Measurements from ENCODE around the gene METAP1D. TPM values are rescaled to one million over a fixed set of nuclear protein-coding genes. Genes with fewer than 3 reads are reported as not detected.
A peak's percentile ranks its signal among the peaks of the same experiment; 100 is the strongest.

Gene METAP1D
- total and polyA plus RNA-seq, 8 donors: 2.8 to 24.4 (median 20.1) TPM

DNA sequence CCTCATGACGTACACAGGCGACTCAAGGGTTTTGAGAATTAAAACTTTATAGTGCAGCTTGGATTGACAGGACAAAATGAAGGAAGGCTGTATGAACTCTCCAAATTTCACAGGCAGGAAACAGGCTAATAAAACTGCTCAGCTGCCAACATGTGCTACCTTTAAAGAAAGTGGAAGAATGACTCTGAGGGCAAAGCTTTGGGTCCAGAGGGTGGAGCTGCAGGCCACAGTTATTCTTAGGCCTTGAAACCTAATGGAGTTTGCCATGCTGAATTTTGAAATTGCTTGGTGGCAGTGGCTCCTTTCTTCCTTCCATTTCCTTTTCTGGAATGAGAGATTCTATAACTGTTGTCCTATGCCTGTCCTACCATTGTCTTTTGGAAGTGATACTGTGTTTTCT lies 42.7 kb upstream of the METAP1D start:
- intact Hi-C loops (cut with DNase I): no loop called here
- peak overlapping the region in 1 of 2 donors; percentile 94 for H3K27ac ChIP-seq
- H3K36me3 ChIP-seq: no peaks in the 10 kb centered on the region
- DNase-seq: no peak
- peak; percentile 31 for ATAC-seq
- no peaks in the 10 kb centered on the region for H3K27me3 ChIP-seq
- H3K4me3 ChIP-seq: no peak overlapping the region
- H3K4me1 ChIP-seq: peaks cover 0 to 50% of the 10 kb centered on the region in 2 donors
- no peaks in the 10 kb centered on the region for H3K9me3 ChIP-seq
- TF ChIP-seq, protein P1, sequence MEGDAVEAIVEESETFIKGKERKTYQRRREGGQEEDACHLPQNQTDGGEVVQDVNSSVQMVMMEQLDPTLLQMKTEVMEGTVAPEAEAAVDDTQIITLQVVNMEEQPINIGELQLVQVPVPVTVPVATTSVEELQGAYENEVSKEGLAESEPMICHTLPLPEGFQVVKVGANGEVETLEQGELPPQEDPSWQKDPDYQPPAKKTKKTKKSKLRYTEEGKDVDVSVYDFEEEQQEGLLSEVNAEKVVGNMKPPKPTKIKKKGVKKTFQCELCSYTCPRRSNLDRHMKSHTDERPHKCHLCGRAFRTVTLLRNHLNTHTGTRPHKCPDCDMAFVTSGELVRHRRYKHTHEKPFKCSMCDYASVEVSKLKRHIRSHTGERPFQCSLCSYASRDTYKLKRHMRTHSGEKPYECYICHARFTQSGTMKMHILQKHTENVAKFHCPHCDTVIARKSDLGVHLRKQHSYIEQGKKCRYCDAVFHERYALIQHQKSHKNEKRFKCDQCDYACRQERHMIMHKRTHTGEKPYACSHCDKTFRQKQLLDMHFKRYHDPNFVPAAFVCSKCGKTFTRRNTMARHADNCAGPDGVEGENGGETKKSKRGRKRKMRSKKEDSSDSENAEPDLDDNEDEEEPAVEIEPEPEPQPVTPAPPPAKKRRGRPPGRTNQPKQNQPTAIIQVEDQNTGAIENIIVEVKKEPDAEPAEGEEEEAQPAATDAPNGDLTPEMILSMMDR (IDR thresholded peaks at IDR 0.05): no peak

DNA sequence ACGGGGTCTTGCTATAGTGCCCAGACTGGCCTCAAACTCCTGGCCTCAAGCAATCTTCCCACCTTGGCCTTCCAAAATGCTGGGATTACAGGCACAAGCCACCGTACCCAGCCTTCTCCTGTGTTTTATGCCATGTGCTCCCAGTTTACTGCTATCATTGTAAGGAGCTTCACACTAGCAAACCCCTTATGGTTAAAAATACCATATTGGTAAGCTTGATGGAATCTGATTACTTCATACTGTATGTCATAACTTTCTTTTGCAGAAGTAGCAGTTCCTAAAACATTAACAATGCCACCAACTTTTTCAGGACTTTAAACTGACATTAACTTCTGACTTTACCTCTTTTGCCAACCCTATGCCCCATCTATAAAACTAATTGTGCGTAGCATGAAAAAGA lies 41.3 kb upstream of the METAP1D start:
- DNase-seq: no peak
- no peaks in the 10 kb centered on the region for H3K36me3 ChIP-seq
- peak overlapping the region in 1 of 2 donors; percentile 94 for H3K27ac ChIP-seq
- no peak overlapping the region for H3K4me3 ChIP-seq
- ATAC-seq: no peak
- no peaks in the 10 kb centered on the region for H3K27me3 ChIP-seq
- peaks cover 0 to 50% of the 10 kb centered on the region in 2 donors for H3K4me1 ChIP-seq
- TF ChIP-seq, protein P1 (IDR thresholded peaks at IDR 0.05): no peak
- no peaks in the 10 kb centered on the region for H3K9me3 ChIP-seq
- intact Hi-C loops (cut with DNase I): no loop called here

DNA sequence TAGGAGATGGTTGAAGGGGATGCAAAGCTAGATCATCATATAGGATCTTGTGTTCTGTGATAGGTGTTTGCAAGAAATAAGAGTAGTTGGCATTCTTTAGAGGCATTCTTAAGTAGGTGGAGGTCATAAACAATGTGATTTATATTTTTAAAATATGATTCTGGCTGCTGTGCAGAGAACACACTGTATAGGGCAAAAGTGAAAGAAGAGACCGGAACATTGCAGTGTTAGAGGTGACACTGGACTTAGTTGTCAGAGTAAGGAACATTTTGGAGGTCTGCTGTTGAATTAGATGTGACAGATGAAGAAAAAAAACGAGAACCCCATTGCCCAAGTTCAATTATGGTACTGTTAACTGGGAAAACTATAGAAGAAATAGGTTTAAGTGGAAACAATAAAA lies 39.8 kb upstream of the METAP1D start:
- Histone ChIP-seq H3K27ac (no peak overlapping the region), H3K36me3 (no peaks in the 10 kb centered on the region), H3K27me3 (no peaks in the 10 kb centered on the region), H3K9me3 (no peaks in the 10 kb centered on the region), H3K4me3 (no peak overlapping the region), H3K4me1 (peaks cover 0 to 36% of the 10 kb centered on the region in 2 donors)
- TF ChIP-seq, protein P1 (IDR thresholded peaks at IDR 0.05): no peak
- no peak for ATAC-seq
- intact Hi-C loops (cut with DNase I): no loop called here
- no peak for DNase-seq

DNA sequence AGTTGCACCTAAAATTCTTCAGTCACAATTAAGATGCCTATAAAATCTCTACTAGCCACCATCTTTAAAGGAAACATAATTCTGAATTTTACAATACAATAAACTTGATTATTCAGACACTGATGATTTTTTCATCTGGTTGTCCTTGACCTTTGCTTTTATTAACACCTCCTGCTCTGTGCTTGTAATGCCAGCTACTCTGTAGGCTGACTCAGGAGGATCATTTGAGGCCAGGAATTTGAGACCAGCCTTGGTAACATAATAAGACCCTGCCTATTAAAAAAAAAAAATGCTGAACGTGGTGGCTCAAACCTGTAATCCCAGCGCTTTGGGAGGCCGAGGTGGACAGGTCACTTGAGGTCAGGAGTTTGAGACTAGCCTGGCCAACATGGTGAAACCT lies 39.2 kb upstream of the METAP1D start:
- H3K4me1 ChIP-seq: peaks cover 0 to 30% of the 10 kb centered on the region in 2 donors
- H3K27me3 ChIP-seq: no peaks in the 10 kb centered on the region
- DNase-seq: no peak
- intact Hi-C loops (cut with DNase I): no loop called here
- no peak overlapping the region for H3K27ac ChIP-seq
- no peak for ATAC-seq
- no peak overlapping the region for H3K4me3 ChIP-seq
- H3K9me3 ChIP-seq: no peaks in the 10 kb centered on the region
- TF ChIP-seq, protein P1 (IDR thresholded peaks at IDR 0.05): no peak
- H3K36me3 ChIP-seq: peaks cover 0 to under 1% of the 10 kb centered on the region in 2 donors

DNA sequence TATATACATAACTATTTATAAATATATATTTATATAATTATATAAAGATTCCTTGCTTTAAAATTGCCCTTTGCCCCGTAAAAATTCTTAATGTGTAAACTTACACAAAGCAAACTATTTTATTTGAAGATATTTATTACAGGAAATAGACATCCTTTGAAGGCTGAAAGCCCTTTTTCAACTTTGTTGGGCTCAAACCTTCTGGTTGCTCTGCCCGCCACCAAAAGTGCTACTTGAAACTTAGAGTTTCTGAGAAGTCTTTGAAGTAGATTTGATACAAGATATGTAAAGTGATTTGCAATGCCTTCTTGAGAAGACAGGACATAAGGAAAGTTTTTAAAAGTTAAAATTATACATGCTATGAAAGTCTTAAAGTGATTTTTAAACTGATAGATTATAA lies 36.6 kb upstream of the METAP1D start:
- no peak overlapping the region for H3K27ac ChIP-seq
- H3K4me1 ChIP-seq: peaks cover 0 to 11% of the 10 kb centered on the region in 2 donors
- H3K4me3 ChIP-seq: no peak overlapping the region
- no peaks in the 10 kb centered on the region for H3K9me3 ChIP-seq
- intact Hi-C loops (cut with DNase I): no loop called here
- TF ChIP-seq, protein P1 (IDR thresholded peaks at IDR 0.05): no peak
- H3K27me3 ChIP-seq: no peaks in the 10 kb centered on the region
- H3K36me3 ChIP-seq: peaks cover 0 to 24% of the 10 kb centered on the region in 2 donors
- DNase-seq (peak in 1 of 4 donors; percentile 10), ATAC-seq (no peak)

Data from left lung (tissue), 10 donors.